Fibroblast of lung (primary cell): Measurements from ENCODE around the gene PYURF. TPM values are rescaled to one million over a fixed set of nuclear protein-coding genes. Genes with fewer than 3 reads are reported as not detected.
A peak's percentile ranks its signal among the peaks of the same experiment; 100 is the strongest.

ENCODE experiments used
- DNase-seq, 2 donors: peaks; one replicate each; pipeline versions ENCODE4 v3.0.0 to v3.0.0-alpha.2; 2010; ENCODE audit warnings: low read depth in 2 of 2
- H2AFZ ChIP-seq: 2 replicates; pipeline ENCODE4 v1.5.1; 2012; ENCODE audit warnings: low read length, control low read depth, inconsistent platforms
- H3K27ac ChIP-seq: 2 replicates; pipeline ENCODE4 v1.5.1; 2011; ENCODE audit warnings: low read length, control low read depth; ENCODE audit not compliant: insufficient read depth
- H3K27me3 ChIP-seq: 2 replicates; pipeline ENCODE4 v1.5.1; 2011; ENCODE audit warnings: mild to moderate bottlenecking, low read length; ENCODE audit not compliant: control insufficient read depth, insufficient read depth
- H3K36me3 ChIP-seq: 2 replicates; pipeline ENCODE4 v1.5.1; 2011; ENCODE audit warnings: low read length; ENCODE audit not compliant: control insufficient read depth, insufficient read depth
- H3K4me1 ChIP-seq: 2 replicates; pipeline ENCODE4 v1.5.1; 2011; ENCODE audit warnings: low read length; ENCODE audit not compliant: control insufficient read depth, insufficient read depth; ENCODE audit errors: extremely low read depth
- H3K4me2 ChIP-seq: 2 replicates; pipeline ENCODE4 v1.5.1; 2011; ENCODE audit warnings: low read length, control low read depth; ENCODE audit not compliant: insufficient read depth; ENCODE audit errors: extremely low read depth
- H3K4me3 ChIP-seq, 4 experiments: fragments of 200-600 bp in 1 of 4; sonication (generic) in 1 of 4; replicated peaks in 1 of 4; 2 replicates each; pipeline ENCODE4 v1.5.1; 2011 to 2016; ENCODE audit warnings: low read length in 4 of 4, low read depth in 3 of 4, mild to moderate bottlenecking in 3 of 4, control low read depth in 2 of 4, inconsistent platforms in 1 of 4, mixed read lengths in 1 of 4; ENCODE audit not compliant: insufficient read depth in 1 of 4; ENCODE audit errors: control extremely low read depth in 1 of 4
- H3K79me2 ChIP-seq: 2 replicates; pipeline ENCODE4 v1.5.1; 2012; ENCODE audit warnings: mild to moderate bottlenecking, low read length, inconsistent platforms; ENCODE audit not compliant: control insufficient read depth, insufficient read depth
- H3K9ac ChIP-seq: 2 replicates; pipeline ENCODE4 v1.5.1; 2011; ENCODE audit warnings: mild to moderate bottlenecking, low read length, control low read depth; ENCODE audit not compliant: insufficient read depth
- H3K9me3 ChIP-seq: 2 replicates; pipeline ENCODE4 v1.5.1; 2012; ENCODE audit warnings: low read depth, low read length; ENCODE audit not compliant: control insufficient read depth, insufficient read depth
- H4K20me1 ChIP-seq: 2 replicates; pipeline ENCODE4 v1.5.1; 2011; ENCODE audit warnings: low read length; ENCODE audit not compliant: control insufficient read depth, insufficient read depth; ENCODE audit errors: extremely low read depth
- CTCF ChIP-seq, 2 donors: IDR thresholded peaks in 1 of 2; conservative IDR thresholded peaks in 1 of 2; 1 replicate in 1 of 2; 2 replicates in 1 of 2; pipeline ENCODE4 v1.5.1; 2011 to 2012; ENCODE audit warnings: low read length in 2 of 2, control low read depth in 1 of 2, inconsistent platforms in 1 of 2, low read depth in 1 of 2, mild to moderate bottlenecking in 1 of 2
- EZH2 ChIP-seq: IDR thresholded peaks from 2 replicates; pipeline ENCODE4 v1.5.1; 2012; ENCODE audit warnings: low read length, control low read depth, mild to moderate bottlenecking; ENCODE audit errors: missing control alignments
- polyA plus RNA-seq, 2 donors: library from polyadenylated mRNA; depleted of rRNA in 1 of 2; stranded (reverse) in 1 of 2; unstranded in 1 of 2; fragments of >200 nt; gene quantifications; 2 replicates each; pipeline ENCODE4 v1.2.1, GENCODE V29; 2011 to 2012; ENCODE audit warnings: missing spikeins in 1 of 2
- total RNA-seq: library from RNA; depleted of rRNA; stranded (reverse); fragments of >200 nt; gene quantifications from 2 replicates; pipeline ENCODE4 v1.2.1, GENCODE V29; 2014

PYURF gene
- total and polyA plus RNA-seq, 2 donors (not counting 1 experiment from before 2014, with no cell fraction given) = 91.3 to 102 TPM

DNA sequence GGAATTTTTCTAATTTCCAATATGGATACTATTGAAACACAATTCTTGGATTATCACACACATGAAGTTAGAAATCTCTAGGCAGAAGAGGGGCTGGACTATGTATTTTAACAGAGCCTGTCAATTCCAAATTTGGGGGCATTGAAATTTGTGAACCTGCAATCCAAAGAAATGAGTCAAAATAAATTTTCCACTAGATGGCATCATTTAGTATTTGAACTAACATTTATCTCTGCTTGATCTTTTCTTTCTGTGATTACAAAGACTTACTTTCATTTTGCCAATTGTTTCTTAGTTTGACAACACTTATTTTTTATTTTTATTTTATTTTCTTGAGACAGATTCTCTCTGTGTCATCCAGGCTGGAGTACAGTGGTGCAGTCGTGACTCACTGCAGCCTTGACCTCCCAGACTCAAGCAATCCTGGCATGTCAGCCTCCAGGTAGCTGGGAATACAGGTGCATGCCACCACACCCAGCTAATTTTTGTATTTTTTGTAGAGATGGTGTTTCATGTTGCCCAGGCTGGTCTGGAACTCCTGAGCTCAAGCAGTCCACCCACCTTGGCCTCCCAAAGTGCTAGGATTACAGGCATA, 2.7 kb upstream of the PYURF start:
- Histone ChIP-seq H3K27me3 (no peaks in the 10 kb centered on the region), H3K9ac (no peak overlapping the region), H3K27ac (no peak overlapping the region), H4K20me1 (no peaks in the 10 kb centered on the region), H2AFZ (no peak overlapping the region), H3K79me2 (peaks cover 26% of the 10 kb centered on the region), H3K9me3 (no peaks in the 10 kb centered on the region), H3K36me3 (peaks cover 2% of the 10 kb centered on the region), H3K4me1 (peaks cover 9% of the 10 kb centered on the region), H3K4me2 (peak overlapping the region; percentile 32), H3K4me3 (no peak overlapping the region)
- DNase-seq = peak; percentile 14 to 29
- peak in 1 of 2 donors; percentile 14 for TF ChIP-seq CTCF (conservative IDR thresholded peaks at IDR 0.05 in 1 of 2, IDR thresholded peaks at IDR 0.05 in 1 of 2; ENCODE audit: low read depth in 1 of 2, low read length in 2 of 2)
- TF ChIP-seq EZH2 = no peak

- peak in 1 of 2 donors; percentile 38 for DNase-seq
- H3K4me3 ChIP-seq = peak overlapping the region; percentile 71 to 98 (median 90)
- no peaks in the 10 kb centered on the region for H3K27me3 ChIP-seq
- H3K9ac ChIP-seq = peak overlapping the region; percentile 88
- H3K4me2 ChIP-seq = peak overlapping the region; percentile 91
- H3K9me3 ChIP-seq = no peaks in the 10 kb centered on the region
- H3K27ac ChIP-seq = peak overlapping the region; percentile 88
- peak overlapping the region; percentile 63 for H2AFZ ChIP-seq
- peaks cover 9% of the 10 kb centered on the region for H3K4me1 ChIP-seq
- peaks cover 2% of the 10 kb centered on the region for H3K36me3 ChIP-seq
- peaks cover 28% of the 10 kb centered on the region for H3K79me2 ChIP-seq
- no peaks in the 10 kb centered on the region for H4K20me1 ChIP-seq
- TF ChIP-seq CTCF (conservative IDR thresholded peaks at IDR 0.05 in 1 of 2, IDR thresholded peaks at IDR 0.05 in 1 of 2; ENCODE audit: low read depth in 1 of 2, low read length in 2 of 2) = no peak
- no peak for TF ChIP-seq EZH2
Measured at GRCh38 chr4:88524171-88524570, 595 bp upstream of the PYURF start.

GRCh38 chr4:88522702-88523324, 763 bp downstream of the PYURF start:
- Histone ChIP-seq H3K27ac (peak overlapping the region; percentile 88), H3K4me1 (peaks cover 9% of the 10 kb centered on the region), H3K4me2 (peak overlapping the region; percentile 83), H2AFZ (peak overlapping the region; percentile 76), H3K9me3 (no peaks in the 10 kb centered on the region), H4K20me1 (no peaks in the 10 kb centered on the region), H3K27me3 (no peaks in the 10 kb centered on the region), H3K9ac (peak overlapping the region; percentile 88), H3K4me3 (peak overlapping the region; percentile 71 to 98 (median 90)), H3K79me2 (peaks cover 28% of the 10 kb centered on the region), H3K36me3 (peaks cover 2% of the 10 kb centered on the region)
- TF ChIP-seq CTCF (conservative IDR thresholded peaks at IDR 0.05 in 1 of 2, IDR thresholded peaks at IDR 0.05 in 1 of 2; ENCODE audit: low read depth in 1 of 2, low read length in 2 of 2) (no peak), EZH2 (no peak)
- peak; percentile 34 to 55 for DNase-seq
